HG03159 (cell line): ENCODE measurements around the gene KRT2.

ENCODE experiments used
- ATAC-seq: cut with Tn5 transposase; IDR thresholded peaks from one replicate; pipeline ENCODE4 v1.9.1; 2021; ENCODE audit warnings: mild to moderate bottlenecking, moderate library complexity; ENCODE audit not compliant: unreplicated experiment

The KRT2 gene

DNA sequence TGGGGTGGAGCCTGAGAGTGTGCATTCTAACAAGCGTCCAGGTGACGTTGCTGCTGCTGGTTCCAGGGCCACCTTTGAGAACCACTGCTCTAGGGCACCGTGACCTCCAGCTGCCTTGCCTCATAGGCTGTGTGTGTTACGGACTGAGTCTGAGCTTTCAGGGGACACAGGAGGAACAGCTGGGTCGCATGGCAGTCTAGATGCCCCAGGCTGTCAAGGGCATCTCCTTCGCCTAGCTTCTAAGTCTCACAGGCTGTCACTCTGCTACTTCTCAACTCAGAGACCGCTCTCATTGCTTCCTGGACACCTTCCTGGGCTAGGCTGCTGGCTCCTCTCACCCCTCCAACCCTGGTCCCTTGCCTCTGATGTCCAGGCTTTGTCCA, 34.6 kb downstream of the KRT2 start:
- no peak for ATAC-seq

DNA sequence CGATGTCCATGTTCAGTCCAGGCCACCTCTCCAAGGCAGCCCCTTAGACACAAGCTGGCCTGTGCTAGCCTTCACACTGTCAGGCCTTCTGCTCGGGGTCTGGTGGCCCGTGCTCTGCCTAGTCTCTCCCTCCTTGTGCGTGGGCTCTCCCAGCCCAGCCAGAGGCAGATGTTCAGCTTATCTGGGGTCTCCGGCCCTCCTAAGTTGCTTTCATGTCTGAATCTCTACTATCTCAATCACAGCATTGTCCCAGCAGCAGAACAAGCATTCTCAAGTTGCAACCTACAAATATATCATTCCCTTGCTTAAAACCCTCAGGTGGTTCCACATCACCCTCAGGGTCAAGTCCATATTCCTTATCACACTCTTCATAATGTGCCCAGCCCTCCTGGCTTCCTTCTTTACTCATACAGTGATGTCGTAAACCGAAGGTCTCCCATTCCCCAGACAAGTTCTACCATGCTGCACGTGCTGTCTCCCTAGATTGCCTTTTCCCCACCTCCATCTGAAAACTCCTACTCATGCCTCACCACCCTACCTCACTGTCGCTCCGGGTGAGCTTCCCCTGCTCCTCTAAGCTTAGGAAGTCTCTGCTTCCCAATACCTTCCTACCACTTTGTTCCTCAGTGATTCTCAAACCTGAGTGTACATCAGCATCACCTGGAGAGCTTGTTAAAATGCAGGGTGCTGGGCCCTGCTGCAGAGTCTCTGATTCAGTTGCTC, 35.2 kb downstream of the KRT2 start:
- no peak for ATAC-seq

DNA sequence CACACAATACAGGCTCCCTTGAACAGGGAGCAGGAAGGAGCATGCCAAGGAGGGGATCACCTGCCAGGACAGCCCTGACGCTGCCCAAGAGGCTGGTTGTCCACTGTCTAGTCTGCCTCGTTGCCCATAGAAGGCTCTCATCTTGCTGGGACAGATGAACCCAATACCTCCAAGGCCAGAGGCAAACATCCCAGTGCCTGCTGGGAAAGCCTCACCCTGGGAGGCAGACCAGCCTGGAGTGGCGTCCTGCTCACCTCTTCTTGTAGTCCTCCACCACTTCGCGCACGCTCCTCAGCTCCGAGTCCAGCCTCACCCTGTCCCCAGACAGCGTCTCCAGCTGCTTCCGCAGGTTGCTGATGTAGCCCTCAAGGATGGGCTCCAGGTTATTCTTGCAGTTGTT, 36.1 kb downstream of the KRT2 start:
- no peak for ATAC-seq

DNA sequence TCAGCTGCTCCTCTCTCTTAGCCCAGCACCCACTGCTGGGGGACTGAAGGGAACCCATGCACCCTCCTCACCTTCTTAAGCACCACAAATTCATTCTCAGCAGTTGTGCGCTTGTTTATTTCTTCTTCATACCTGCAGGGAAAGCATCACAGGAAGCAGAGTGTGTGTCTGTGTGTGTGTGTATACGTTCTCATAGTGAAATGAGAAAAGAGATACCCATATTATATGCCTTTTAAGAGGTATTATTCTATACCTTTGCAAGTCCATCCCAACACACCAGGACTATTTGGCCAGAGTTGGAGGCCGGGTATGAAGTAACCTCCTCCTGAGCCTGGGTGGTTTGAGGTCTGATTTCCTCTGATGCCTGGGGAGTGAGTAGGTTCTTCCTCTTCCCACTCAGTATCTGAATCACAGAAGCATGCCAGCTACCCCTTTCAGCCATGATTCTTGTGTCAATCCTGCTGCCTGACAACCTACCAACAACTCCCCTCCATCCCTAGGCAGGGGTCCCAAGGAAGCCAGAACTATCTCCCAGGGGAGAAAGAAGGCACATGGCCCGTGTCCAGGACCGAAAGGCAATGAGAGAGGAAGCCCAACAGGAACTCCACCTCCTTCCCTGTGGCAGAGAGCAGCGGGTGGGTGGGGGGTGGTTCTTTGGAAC, 36.7 kb downstream of the KRT2 start:
- ATAC-seq, result no peak

DNA sequence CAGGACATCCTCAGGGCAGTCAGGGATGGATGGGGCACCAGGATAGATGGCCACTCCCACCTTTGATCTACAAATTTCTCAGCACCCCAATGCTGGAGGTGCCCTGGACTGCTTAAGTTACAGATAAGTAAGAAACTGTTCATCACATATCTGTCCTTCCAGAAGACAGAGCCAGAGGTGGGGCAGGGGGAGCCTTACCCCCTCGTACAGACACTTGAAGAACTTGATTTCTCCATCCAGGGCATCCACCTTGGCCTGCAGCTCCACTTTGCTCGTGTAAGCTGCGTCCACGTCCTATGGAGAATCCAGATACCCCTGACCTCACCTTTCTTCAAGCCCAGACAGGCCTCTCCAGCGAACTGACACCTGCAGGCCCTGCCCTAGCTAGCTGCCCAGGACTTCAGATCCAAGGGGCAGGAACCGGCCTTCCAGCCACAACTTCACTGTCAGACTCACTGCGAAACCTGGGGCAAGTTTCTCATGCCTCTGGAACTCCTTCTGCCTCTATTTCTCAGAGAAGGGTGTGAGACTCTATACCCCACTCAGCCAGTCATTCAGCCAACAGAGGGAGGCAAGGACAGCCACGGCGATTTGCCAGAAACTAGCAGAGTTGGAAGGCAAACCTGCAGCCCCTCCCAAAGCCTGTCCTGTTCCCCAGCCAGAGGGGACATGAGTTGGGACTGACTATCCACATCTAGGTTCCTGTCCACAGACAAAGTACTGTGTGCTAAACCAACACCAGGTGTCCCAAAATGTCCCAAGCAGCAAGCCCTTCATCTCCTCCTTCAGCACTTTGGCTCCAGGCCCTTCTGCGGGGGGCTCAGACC, 37.4 kb downstream of the KRT2 start:
- no peak for ATAC-seq

DNA sequence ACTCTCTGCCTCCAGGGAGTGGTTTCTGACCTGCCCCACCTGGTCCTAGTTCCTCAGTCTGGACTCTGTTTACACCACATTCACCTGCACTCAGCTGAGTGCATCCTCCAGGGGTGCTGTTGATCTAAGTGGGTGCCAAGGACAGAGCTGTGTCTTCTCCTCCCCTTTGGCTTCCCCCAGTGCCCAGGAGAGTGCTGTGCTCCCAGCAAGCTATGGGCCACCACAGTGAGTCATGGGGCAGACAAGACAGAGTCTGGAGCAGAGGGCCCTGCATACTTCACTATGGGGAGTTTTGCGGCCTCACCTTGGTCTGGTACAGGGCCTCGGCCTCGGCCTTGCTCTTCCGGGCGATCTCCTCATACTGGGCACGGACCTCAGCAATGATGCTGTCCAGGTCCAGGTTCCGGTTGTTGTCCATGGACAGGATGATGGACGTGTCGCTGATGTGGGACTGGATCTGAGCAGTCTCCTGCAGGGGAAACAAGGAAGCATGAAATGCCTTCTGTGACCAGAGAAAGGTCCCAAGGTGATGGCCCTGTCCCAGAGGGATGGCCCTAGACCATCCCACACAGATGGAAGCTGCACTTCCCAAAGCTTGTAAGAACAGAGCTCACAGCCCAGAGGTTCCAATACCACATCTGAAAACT, 38.5 kb downstream of the KRT2 start:
- ATAC-seq, result no peak

DNA sequence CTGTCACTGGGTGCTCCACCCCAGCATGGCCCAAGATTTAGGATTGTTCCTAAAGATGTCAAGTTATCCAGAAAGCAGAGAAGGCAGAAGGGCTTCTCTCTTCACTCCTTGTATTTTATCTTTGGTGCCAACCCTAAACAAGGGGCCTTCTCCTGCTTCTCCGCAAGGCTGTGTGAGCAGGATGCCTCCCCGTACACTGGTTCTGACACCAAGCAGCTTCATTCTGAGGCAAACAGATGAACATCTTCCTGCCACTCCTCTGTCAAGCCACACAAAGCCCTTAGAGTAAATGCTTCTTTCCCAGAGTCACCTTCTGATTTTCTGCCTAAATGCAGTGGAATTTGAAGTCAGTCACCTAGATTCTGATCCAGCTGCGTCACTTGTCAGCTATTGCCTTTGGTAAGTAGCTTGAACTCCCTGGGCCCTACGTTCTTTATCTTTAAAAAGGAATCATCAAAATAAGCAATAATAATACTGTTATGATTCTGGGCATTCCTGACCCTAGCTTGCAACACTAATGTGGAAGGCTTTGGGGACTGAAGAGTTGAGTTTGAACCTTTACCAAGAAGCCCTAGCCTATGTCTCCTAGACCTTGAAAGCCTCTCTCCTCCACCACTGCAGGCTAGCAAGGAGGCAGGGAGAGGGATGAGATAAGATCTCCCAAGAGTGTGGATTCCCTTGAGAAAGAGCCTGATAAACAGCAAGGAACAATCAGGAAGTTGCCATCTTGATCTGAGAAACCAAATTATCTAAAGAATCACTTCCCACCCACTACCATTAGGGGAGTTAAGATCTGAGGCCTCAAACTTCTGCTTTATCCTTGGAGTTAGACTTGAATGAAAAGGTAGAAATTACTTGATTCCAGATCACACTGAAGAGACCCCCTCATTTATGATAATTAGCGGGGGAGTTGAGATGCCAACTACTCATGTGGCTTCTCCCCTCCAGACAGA, 39.3 kb downstream of the KRT2 start:
- ATAC-seq, result no peak

DNA sequence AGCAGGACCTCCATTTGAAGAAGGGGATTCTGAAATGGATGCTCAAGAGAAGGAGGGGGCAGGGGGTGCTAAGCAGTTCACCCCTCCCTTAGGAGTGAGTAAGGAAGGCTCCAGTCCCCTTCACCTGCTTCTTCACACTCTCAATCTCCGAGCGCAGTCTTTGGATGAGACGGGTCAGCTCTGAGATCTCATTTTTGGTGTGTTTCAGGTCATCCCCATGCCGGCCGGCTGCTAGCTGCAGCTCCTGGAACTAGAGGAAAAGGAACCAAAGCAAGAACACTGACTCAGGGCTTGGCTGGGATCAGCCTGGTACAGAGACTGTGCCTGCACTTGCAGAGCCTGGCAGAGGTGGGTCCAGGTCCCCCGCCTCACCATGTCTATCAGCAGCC, 40.9 kb downstream of the KRT2 start:
- ATAC-seq, result no peak

DNA sequence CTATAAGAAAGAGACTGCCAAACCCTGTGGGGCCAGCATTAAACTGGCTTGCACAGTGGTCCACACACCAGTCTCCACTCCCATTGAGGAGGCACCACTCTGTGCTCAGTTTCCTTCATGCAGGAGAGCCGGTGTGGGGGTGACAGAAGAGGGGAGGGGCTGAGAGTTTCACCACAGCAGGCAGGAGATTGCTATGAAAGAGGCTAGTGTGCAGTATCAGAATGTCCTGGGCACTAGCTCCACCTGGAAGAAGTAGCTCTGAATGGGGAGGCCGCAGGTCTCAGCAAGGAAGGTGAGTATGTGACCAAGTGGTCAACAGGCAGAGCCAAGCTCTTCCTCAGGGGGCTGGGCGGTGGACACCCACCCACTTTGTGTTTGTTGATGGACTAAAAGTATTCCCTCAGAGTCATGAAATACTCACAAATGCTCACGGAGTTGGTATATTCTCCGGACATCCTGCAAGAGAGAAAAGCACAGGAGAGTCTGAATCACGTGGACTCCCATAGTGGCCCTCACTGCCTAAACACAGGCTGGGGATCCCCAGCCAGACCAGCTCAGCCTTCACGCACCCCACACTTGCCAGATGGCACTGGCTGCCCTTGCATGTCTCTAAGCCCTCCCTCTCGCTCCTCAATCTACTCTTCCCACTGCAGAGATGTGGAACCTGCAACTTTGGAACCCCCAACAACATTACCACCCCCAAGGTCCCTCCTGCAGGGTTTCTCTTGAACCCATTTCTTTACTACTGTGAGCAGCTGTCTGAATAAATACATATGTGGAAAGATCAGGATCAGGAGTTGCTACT, 43.0 kb downstream of the KRT2 start:
- ATAC-seq, result no peak

DNA sequence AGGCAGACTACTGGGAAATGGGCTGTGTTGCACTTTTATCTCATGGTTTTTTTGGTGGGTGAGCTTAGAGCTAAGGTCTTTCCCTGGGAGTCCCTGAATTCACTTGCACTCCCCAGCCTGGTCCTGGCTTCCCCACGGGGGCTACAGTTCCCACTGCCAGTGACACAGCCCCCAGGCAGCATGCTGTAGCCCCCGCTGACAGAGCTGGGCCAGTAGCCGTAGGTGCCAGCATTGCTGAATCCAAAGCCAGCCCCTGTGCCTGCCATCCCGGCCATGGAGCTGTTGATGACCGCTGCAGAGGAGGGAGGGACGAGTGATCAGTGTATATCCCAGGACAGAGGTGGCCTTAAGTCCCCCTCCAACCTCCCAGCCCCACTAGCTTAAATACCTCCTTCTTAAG, 43.9 kb downstream of the KRT2 start:
- no peak for ATAC-seq

DNA sequence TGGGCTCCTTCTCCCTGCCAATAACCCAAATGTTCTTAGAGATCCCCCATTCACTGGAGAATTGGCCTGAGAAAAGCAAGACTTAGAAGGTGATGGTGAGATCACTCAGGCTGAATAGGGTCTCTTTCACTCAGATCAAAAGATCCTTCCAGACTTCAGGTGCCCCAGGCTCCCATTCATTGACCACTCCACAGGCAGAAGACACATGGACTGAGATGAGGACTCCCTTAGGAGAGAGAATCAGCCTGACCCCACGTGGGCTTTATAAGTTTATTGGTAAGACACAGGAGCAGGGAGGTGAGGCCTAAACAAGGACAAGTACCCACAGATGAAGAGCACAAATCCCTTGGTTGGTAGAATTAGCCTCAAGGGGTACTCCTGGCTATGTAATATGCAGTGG, 44.7 kb downstream of the KRT2 start:
- no peak for ATAC-seq

DNA sequence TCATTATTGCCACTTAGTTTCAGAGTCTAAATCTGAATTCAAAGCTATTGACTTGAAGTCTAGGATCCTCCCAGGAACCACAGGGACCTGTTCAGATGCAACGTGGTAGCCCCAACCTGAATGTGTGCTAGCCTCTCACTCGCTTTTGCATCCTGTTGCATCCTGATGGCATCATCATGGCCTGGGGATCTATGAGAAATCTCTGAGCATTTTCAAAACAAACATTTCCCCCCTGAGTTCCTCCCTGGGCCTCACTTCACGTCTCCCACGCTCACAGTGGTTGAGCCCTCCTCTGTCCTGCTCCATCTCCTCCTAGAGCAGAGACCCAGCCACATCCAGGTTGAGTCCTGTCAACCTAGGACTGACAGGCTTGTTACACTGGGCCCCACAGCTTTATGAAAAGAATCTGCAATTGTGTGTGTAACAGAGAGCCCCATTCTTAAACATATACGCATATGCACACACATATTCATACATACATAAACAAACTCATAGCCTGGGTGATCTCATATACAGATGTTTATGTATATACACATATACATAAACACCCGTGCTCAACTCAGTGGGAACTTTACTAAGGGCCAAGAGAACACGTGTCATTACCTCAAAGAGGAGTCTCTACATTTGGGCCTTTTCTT, 45.3 kb downstream of the KRT2 start:
- ATAC-seq, result no peak

DNA sequence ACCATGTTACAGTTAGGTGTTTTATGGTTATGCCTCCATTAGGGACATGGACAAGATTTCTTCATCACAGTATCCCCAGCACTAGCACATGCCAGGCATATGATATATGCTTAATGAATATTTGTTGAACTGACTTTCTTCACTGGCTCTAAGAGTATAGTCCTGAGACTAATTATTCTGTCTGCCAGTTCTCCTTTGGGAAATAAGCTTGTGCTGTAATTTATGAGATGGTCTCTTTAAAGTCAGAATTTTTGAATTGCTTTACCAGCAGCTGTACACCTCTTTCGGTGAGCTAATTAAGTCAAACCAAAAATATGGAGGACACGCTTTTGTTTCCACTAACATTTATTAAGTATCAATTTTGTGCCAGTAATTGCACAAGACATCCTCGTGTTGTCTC, 45.9 kb downstream of the KRT2 start:
- no peak for ATAC-seq

DNA sequence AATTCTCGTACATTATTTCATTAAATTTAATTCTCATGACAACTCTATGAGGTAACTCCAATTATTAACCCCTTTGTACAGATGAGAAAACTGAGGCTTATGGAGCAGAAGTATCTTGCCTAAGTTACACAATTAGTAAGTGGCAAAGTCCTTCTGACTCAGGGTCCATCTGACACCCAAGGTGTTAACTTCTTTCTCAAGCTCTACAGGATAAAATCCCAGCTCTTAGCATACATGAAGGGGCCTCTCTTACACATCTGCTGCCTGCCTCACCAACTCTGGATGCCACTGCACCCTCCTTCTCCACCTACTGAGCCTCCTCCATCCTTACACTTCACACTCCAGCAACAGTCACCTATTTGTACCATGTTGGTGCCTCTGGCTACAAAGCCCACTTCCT, 46.5 kb downstream of the KRT2 start:
- no peak for ATAC-seq

DNA sequence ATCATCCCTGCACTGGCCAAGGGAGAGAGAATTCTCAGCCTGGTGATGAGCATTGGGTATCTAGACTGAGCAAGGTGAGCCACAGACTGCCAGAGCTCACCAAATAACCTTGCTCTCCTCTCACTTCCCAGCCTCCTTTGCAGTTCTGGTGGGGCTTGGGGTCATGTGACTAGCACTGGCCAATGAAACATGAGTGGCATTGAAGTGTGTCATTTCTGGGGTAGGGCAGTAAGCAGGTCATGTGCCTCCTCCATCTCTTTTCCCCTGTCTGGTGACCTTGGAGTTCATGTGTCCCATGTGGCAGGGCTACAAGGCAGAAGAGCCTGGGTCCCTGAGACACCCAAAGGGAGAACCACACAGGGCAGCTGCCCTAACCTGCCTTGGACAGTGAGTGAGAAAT, 47.2 kb downstream of the KRT2 start:
- ATAC-seq, result no peak

DNA sequence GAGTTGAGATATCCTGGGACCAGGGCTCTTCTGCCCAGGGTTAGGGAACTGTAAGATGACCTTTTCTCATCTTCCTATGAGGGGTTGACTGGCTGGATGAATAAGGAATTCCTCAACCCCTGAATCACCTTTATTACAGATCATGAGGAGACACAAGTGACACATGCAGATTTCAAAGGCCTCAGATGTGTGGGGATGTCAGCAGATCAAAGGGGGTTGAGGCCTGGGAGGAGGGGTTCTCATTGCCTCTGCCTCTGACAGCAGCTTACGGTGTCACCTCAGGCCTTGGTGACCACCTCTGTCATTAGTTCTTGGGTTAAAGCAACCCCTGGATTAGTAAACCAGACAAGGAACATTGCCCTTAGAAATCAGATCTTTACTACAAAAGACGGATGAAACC, 48.7 kb downstream of the KRT2 start:
- no peak for ATAC-seq

DNA sequence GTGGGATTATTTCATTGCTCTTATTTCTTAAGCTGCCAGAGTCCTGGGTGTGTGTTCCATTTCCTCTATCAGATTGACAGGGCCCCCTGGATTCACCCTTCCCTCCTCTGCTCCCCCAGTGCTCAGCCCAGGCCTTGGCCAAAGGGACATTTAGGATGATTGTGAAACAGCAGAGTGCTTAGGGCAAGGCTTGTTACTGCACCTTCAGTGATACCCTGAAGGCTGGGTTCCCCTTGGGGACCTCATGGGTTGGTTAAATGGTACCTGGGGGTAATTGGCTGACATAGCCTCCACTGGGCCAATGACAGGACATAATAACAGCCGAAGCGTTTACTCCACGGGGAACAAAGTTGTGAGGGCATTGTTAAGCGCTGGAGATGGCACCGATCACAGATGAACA, 49.5 kb downstream of the KRT2 start:
- ATAC-seq, result no peak

DNA sequence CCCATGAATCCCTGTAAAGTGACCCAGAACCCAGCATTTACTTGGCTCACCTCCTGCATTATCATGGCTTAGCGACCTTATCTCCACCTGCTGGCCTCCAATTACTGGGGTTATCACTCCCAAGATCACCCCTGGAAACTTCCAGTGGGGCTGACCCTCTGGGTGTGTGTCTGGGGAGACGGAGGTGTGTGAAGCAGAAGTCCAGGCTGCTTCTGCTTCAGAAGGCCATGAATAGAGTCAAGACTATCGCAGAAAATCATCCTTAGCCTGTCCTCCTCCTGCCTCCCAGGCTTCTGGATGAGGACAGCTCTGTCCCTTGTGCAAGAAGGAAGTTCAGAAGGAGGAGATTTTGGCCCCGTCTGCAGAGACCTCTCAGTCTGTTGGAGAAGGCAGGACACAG, 50.3 kb downstream of the KRT2 start:
- ATAC-seq, result no peak

DNA sequence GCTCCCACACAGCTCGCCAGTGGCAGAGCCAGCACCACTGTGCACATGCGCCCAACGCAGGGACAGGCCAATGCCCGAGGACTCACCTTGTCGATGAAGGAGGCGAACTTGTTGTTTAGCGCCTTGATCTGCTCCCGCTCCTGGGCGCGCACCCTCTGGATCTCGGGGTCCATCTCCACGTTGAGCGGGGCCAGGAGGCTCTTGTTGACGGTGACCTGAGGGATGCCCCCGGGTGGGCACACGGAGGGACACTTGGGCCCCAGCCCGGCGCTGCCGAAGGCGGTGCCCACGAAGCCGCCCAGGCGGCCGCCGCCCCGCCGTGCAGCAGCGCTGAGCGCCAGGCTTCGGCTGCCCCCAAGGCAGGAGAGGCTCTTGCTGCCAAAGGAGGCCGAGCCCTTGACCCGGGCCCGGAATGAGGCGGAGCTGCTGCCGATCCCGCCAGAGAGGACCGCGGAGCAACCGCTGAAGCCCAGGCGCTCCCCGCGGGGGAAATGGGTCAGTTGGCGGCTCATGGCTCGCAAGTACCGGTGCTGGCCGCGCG, 51.0 kb downstream of the KRT2 start, which contains the start of gene KRT72:
KRT72 (minus strand) TSS at position 523 of the 541 bp plus-strand sequence; CDS start at position 512, 11 bp downstream.
- no peak for ATAC-seq
